CD4-positive, alpha-beta T cell treated with Interleukin-6 at 100 ng/mL for 8 hours (primary cell): ENCODE results near the gene SLC10A3.
A peak's percentile ranks its signal among the peaks of the same experiment; 100 is the strongest.

Experiments
- DNase-seq: peaks from one replicate; pipeline ENCODE4 v3.0.0-alpha.2; 2020; ENCODE audit warnings: mixed read lengths, low spot score

SLC10A3 gene, protein sequence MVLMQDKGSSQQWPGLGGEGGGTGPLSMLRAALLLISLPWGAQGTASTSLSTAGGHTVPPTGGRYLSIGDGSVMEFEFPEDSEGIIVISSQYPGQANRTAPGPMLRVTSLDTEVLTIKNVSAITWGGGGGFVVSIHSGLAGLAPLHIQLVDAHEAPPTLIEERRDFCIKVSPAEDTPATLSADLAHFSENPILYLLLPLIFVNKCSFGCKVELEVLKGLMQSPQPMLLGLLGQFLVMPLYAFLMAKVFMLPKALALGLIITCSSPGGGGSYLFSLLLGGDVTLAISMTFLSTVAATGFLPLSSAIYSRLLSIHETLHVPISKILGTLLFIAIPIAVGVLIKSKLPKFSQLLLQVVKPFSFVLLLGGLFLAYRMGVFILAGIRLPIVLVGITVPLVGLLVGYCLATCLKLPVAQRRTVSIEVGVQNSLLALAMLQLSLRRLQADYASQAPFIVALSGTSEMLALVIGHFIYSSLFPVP

DNA sequence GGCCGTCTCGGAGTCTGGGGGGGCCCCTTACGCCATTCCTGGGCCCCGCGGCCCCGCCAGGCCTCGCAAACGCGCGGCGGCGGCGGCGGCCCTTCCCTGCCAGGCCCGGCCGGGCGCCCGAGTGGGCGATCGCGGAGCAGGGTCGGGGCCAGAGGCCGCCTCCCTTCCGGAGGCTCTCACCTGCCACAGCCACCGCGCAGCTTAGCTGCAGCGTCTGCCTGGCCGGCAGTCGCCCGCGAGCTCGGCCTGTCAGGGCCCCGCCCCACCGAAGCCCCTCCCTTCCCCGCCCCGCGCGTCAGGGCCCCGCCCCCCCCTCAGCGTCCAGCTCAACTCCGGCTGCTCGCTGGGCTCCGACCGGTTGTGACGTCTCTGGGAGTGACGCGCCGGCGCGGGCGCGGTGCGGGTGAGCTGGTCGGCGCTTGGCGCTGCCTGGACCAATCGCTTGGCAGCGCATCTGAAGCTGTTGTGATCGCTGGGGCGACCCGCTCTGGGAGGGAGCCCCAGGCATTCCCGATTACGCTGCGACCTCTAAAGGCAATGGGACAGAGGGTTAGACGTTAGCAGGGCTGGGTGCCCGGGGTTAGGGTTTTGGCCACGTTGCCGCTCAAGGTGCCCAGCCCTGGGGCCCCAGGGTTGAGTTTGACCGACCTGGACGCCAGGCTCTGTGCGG, at the start of gene SLC10A3:
Gene SLC10A3 (minus strand): TSS at position 216 of the 670 bp plus-strand sequence. CDS start 1,689 bp downstream, outside the sequence.
- peak; percentile 92 for DNase-seq

DNA sequence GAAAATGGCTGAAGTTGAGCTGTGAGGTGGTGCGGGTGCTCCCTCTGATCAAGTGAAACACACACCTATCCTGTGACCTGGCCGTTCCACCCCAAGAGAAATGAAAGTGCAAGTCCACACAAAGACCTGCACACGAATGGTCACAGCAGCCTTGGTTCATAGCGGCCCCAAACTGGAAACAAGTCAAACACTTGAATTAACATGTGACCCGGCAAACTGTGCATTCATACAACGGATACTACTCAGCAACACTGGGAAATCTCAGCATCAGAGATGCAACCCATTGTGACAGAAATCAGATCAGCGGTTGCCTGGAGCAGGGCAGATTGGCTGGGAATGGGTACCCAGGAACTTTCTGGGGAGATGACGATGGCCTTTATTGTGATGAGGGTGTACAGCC, 48.6 kb upstream of the SLC10A3 start:
- DNase-seq, result no peak

DNA sequence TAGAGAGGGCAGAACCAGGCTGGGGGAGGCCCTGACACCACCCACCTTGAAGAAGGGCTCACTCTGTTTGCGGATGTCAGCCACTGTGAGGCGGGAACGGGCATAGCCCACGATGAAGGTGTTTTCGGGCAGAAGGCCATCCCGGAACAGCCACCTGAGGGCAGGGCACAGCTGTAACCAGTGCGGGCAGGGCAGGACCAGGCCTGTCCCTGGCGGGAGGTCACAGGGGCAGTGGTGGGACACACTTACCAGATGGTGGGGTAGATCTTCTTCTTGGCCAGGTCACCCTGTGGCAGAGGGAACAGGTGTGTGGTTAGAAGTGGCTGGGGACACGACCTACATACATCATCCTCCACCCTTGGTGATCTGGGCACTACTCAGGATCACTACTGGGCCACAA, 45.5 kb upstream of the SLC10A3 start:
- no peak for DNase-seq

DNA sequence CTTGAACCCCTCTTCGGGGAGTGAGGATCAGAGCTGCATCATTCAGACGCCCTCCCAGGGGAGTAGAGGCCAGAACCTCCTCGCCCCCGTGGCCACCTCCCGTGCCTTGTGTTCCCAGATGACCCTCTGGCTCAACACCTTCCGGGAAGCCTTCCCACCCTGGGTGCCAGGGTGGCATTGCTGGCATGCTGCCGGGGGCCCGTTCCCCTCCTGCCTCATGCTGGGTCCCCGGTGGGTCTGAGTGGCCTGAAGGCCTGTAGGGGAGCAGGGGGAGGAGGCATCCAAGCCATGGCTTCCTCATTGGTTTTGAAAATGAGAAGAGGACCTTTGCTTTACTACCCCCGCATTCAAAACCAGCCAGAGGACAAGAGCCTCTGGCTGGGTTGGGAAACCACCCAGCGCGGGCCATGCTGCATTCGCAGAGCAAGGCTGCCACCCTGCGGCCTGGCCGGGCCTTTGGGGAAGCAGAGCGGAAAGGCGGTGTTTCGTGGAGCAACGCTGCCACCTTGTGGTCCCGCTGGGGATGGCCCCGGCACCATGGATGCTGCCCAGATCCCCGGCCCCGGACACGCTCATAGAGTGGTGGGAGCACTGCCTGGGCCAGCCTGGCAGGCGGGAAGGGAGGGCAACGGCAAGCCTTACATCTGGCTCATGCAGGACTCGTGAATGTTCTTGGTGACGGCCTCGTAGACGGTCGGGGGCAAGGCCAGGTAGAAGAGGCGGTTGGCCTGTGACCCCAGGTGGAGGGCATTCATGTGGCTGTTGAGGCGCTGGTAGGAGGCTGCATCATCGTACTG, 44.3 kb upstream of the SLC10A3 start:
- peak; percentile 90 for DNase-seq

DNA sequence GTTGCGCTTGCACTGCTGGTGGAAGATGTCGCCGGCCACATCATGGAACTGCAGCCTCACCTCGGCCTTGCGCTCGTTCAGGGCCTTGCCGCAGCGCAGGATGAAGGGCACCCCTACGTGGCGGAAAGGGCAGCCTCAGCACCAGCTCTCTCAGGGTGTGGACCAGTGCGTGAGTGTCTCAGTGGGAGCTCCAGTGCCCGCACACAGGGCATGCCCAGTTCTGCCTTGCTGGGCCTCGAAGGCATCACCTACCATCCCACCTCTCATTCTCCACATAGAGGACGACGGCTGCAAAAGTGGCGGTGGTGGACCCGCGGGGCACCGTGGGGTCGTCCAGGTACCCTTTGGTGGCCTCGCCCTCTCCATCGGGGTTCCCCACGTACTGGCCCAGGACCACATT, 42.3 kb upstream of the SLC10A3 start:
- no peak for DNase-seq

DNA sequence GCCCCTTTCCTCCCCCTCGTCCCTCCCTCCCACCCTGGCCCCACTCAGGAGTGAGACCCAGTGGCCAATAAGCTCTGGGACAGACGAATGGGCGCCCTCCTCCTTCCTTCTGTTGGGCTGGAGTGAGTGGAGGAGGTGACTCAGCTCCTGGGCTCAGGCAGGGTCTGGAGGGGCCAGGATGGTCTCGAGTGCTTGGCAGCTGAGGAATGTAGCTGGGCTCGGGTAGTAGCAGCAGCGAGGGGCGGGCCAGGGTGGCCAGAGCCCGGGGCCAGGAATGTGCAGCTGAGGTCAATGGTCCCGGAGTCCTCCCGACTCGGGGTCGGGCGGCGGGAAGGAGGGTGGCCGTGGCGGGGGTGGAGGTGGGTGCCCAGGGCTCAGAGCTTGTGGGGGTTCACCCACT, 41.2 kb upstream of the SLC10A3 start:
- no peak for DNase-seq

DNA sequence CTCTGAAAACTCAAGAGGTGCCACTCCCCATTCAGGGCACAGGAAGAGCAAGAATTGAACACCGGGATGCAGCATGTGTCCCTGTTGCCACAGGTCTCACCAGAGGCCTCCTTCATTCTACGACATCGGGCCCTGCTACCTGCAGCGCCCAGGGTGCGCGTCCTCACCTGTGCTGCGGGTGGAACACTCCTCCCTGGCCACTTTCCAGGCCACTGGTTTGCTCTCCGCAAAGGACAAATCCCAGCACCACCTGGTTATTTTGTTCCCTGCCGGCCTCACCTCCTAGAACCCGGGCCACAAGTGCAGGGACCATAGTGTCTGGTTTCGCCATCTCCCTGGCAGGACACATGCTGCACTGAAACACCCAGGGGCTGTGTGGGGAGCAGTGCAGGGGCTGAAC, 39.9 kb upstream of the SLC10A3 start:
- no peak for DNase-seq

DNA sequence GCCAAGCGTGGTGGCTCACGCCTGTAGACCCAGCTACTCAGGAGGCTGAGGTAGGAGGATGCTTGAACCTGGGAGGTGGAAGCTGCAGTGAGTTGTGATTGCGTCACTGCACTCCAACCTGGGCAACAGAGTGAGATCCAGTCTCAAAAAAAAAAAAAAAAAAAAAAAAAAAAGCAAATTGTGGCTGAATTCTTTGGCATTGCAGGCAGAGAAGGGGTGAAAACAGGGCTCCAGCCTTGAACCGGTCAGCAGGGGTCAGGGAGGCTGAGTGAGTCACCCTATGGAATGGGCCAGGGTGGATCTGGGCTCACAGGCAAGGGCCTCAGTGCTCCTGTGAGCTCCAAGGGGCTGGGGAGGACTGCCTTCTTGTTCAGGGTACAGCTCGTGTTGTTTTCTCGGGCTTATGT, 38.8 kb upstream of the SLC10A3 start:
- DNase-seq, result no peak

DNA sequence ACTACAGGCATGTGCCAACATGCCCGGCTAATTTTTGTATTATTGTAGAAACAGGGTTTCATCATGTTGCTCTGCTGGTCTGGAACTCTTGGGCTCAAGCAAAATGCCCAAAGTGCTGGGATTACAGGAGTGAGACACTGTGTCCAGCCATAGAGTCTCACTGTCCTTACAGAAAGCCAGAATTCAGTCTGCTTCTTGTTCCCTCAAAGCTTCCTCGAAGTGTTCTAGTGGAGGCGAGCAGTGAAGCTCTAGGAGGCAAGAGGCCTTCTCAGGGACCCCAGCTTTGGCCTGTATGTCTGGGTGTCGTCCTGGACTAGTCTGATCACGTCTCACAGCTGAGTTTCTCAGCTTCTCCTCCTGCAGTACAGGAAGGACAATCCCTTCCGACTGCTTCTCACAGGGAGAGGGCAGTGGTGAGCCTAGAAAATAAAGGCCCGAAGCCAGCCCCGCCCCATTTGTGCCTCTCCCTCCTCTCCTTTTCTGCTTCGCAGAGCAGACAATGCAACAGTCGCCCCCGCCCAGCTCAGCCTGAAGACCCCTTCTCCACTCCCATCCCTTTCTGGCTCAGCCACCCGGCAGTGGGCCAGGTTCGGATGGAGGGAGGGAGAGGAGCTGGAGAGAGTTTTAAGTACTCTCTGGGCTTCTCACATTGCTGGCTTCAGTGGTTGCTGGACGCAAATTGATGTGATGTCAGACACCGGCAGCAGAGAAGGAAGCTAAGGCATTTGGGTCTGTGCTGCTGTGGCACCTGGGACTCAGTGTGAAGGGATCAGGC, 36.7 kb upstream of the SLC10A3 start:
- peak; percentile 56 for DNase-seq

DNA sequence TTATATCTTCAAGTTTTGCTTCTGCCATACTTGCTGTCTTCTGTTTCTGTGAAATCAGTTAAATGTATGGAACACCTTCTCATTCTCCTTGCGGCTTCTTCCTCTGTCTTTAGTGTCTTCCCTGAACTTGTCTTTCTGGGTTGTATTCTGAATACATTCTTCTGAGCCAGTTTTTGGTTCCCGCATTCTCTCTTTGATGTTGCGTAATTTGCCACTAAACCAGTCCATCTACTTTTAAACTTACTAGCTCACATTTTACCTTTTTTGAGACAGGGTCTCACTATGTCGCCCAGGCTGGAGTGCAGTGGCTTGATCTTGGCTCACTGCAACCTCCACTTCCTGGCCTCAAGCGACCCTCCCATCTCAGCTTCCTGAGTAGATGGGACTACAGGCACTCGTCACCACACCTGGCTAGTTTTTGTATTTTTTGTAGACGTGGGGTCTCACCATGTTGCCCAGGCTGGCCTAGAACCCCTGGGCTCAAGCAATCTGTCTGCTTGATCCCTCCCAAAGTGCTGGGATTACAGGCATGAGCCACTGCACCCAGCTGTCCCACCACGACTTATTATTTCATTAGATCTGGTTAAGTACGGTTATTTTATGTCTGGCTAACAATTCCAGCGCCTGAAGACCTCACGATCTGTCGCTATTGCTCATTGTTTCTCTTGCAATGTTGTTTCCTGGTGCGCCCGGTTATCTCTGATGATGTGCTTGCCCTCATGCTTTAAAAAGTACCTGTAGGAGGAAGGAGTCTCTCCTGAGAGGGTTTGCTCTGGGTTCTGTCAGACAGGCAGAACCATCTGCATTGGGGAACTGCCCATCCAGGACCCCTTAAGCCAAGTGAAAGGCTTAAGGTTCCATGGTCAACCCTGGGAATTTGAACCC, 35.4 kb upstream of the SLC10A3 start:
- DNase-seq, result no peak

DNA sequence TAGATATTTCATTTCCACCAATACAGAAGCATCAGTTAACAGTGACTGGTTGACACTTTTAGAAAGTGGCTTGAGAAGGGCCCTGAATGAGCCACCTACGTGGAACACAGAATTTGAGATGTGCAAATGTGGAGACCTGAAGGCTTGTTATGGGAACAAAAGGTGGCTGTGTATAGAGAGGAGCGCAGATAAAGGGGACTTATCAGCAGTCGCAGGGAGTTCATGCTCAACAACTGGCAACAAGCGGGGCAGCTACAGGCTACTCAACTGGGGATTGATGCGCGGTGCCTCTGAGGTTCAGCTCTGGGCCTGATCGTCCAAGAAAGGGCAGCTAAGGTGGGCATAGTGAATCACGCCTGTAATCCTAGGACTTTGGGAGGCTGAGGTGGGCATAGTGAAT, 29.0 kb upstream of the SLC10A3 start:
- DNase-seq, result no peak

DNA sequence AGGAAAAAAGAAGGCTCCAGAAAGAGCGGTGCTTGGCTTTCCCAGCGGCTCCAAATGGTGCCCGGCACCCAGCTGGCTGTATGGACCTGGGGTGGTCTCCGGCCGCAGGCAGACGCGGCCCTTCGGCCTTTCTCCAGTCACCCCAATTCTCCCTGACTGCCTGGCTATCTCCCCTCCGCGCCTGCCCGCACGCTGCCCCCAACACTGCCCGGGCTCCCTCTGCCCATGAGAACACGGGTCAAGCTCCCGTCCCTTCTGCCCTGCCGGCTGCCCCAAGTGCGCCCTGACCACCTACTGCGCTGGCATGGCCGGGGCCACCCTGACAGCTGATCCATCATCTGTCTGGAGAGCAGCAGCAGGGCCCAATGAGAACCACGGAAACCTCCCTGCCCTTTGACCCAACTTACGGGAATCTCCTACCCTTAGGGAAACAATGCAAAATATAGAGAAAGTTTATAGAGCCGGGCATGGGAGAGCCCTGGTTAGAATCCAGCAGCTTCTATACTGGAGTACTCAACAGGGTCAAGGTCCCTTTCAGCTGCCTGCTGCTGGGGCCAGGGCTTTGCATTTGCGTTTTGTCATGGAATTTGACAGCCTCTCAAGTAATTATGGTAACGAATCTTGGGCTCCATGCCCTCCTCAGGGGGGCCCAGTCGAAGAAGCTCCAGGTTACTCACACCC, 26.8 kb upstream of the SLC10A3 start:
- no peak for DNase-seq

DNA sequence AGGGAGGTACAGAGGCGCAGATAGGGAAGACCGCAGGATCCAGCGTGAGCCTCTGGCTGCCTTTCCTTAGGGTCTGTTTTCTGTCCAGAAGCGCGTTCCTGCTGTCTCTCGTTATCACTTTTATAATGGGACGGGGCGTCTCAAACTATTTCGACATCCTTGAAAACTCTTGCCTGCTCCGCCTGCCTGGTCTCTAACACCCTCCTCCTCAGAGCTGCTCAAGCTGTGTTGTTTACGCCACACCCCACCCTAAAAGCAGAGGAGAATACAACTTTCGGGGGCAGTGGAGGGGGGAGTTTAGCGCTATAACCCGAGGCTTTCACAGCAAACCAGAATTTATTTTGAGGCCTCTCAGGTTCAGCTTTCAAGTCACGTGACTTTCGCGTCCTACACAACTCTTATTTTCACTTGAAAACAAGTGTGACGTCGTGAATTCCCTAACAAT, 26.2 kb upstream of the SLC10A3 start:
- DNase-seq, result no peak

DNA sequence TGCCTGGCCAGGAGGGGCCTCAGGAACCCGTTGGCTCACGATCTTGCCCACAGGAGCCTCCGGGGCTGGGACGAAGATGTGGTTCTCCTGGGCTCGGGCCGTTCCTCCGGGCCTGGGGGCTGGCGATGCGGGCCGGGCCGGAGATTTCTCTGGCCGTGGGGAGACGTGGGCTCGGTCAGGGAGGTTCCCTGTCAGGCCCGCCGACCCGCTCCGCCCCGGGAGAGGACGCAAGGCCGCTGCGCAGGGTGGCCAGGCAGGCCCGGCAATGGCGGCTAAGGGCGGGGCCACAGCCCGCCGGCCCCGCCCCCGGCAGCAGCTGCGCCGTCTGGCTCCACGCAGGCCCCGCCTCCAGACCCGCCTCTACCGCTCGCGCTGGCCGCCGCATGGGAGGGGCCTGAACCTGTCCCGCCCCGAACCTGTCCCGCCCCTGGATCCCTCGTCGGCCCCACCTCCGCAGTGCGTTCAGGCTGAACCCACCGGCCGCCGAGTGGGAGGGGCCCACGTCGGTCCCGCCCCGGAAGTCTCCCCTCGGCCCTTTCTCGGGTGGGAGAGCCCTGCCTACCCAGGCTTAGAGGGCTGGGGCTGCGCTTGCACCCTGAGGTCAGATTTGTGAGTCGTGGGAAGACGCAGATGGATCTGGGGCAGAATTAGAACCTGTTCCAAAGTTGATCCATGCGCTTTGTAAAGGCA, 25.7 kb upstream of the SLC10A3 start, which contains the start of gene FAM3A:
Gene FAM3A (minus strand): TSS at position 267 of the 690 bp plus-strand sequence. CDS start 460 bp downstream, outside the sequence.
- DNase-seq, result peak; percentile 93

DNA sequence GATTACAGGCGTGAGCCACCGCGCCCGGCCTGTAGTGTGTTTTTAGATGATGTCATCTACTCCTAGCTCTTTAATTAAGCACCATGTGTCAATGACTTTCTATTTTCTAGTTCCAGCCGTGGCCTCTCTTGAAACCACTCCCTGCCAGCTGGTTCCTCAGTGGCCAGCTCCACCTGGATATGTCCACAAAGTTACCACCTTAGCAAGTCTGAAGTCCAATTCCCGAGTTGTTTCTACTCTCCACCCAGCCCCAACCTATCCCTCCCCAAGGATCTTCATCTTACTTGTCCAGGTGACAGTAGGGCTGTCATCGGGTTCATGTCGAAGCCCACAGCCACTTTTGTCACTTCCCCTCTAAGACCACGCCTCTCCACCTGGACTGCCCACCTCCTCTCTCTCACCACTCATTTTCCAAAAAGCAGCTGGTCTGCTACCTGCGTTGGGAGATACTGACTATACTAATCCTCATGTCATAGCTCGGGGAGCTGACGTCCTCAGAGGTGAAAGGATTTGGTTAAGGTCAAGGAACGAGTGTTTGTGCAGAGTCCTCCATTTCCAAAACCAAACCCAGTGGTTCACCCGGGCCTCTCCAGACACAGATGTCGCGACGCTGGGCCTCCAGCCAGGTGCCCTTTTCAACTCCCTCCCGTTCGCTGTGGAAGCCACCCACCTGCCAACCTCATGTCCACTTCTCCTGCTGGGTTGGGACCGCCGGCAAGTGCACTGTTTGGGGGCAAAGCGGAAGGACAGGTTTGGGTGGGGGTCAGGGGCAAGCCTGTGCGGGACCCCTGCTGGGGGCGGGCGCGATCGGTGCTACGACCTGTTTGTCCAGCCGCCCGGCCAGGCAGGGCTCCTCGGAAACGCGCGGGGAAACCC, 24.9 kb upstream of the SLC10A3 start:
- DNase-seq, result no peak

DNA sequence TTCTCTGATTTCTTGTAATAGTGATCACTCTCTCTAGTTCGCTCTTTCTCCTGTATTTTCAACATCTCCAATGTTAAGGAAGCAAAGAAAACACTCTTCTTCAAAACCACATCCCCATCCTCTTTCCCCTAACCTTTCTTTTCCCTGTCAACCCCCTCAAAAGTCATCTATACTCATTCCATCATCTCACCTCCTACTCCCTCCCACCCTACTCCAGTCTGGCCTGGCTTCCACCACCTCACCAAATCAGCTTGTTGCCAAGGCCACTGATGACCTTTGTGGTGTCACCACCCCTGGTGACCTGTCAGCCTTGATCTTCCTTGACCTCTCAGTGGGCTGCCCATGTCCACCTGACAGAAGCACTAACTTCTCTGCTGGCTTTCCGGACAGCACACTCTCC, 23.3 kb upstream of the SLC10A3 start:
- no peak for DNase-seq

DNA sequence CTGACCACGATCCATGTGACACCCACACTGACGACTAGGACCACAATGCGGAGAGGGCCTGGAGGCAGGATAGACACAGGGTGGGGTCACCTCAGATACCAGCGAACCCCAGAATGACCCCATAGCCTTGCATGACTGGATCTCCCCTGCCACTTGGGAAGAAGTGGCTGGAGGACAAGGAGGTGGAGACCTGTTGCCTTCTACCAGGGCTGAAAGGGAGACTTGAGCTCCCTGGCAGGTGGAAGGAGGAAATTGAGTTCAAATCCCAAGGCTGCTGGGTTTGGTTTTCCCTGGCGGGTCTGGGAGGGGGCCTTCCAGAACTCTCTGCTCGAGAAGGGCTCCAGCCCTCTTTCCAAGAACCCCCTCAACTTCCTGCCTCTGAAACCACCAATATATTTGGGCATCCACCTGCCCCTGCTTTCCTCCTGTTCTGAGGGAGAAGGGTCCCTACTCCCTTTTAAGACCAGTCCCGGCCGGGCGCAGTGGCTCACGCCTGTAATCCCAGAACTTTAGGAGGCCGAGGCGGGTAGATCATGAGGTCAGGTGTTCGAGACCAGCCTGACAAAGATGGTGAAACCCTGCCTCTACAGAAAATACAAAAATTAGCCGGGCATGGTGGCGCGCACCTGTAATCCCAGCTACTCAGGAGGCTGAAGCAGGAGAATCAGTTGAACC, 22.6 kb upstream of the SLC10A3 start:
- no peak for DNase-seq

DNA sequence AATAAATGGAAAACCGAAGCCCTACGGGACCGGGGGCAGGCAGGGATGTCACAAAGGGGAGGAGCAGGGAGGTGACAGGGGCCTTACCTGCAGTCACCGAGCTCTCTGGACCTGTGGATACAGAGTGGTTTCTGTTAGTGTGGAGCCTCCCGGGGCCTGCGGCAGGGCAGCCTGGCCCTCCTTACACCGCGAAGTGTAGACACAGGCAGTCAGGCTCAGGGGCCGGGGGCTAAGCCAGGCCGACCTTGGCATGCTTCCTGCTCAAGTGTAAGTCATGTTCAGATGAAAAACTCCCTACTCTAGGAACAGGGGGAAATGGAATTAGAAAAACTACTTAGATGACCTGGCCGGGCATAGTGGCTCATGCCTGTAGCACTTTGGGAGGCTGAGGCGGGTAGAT, 21.3 kb upstream of the SLC10A3 start:
- no peak for DNase-seq
